TTC549 (cell line): Measurements from ENCODE around the gene PLCH1.
A peak's percentile ranks its signal among the peaks of the same experiment; 100 is the strongest.

Source experiments
- FAIRE-seq: peaks from 2 replicates; lab custom pipeline; 2012; peaks lifted over from hg19 to GRCh38; lab: Jason Lieb, UNC

Gene PLCH1

GRCh38 chr3:155744626-155745324, at the start of gene PLCH1:
Gene PLCH1 (minus strand): TSS chr3:155745071. CDS start chr3:155704224, 40,847 bp downstream.
- no peak for FAIRE-seq

GRCh38 chr3:155792532-155792931, 47.7 kb upstream of the PLCH1 start:
- FAIRE-seq: no peak

GRCh38 chr3:155791190-155791589, 46.3 kb upstream of the PLCH1 start:
- FAIRE-seq: no peak

- FAIRE-seq: no peak
Measured at GRCh38 chr3:155790272-155790925, 45.5 kb upstream of the PLCH1 start.

- FAIRE-seq: no peak
Measured at GRCh38 chr3:155785662-155786295, 40.9 kb upstream of the PLCH1 start.

- no peak for FAIRE-seq
Measured at GRCh38 chr3:155782390-155782953, 37.6 kb upstream of the PLCH1 start.

- FAIRE-seq: no peak
Measured at GRCh38 chr3:155780291-155780690, 35.4 kb upstream of the PLCH1 start.

- FAIRE-seq: no peak
Measured at GRCh38 chr3:155778462-155778861, 33.6 kb upstream of the PLCH1 start.

GRCh38 chr3:155772801-155773200, 27.9 kb upstream of the PLCH1 start:
- FAIRE-seq: no peak

GRCh38 chr3:155771126-155771525, 26.3 kb upstream of the PLCH1 start:
- FAIRE-seq: no peak

- FAIRE-seq: no peak
Measured at GRCh38 chr3:155766206-155766605, 21.3 kb upstream of the PLCH1 start.

- no peak for FAIRE-seq
Measured at GRCh38 chr3:155763870-155764463, 19.1 kb upstream of the PLCH1 start.

- no peak for FAIRE-seq
Measured at GRCh38 chr3:155760653-155761052, 15.8 kb upstream of the PLCH1 start.

- FAIRE-seq: no peak
Measured at GRCh38 chr3:155757577-155757976, 12.7 kb upstream of the PLCH1 start.

- FAIRE-seq: peak; percentile 58
Measured at GRCh38 chr3:155753038-155753639, 8.3 kb upstream of the PLCH1 start.

GRCh38 chr3:155748611-155749365, 3.9 kb upstream of the PLCH1 start:
- no peak for FAIRE-seq

GRCh38 chr3:155747946-155748290, 3.0 kb upstream of the PLCH1 start:
- FAIRE-seq: no peak

- FAIRE-seq: no peak
Measured at GRCh38 chr3:155747286-155747945, 2.5 kb upstream of the PLCH1 start.

GRCh38 chr3:155746703-155747102, 1.8 kb upstream of the PLCH1 start:
- FAIRE-seq: no peak

GRCh38 chr3:155745795-155746550, 1.1 kb upstream of the PLCH1 start:
- no peak for FAIRE-seq
